ENCODE results near the gene SCAP. TPM values are rescaled to one million over a fixed set of nuclear protein-coding genes. Genes with fewer than 3 reads are reported as not detected.

SCAP gene
- total and polyA plus RNA-seq, 2 of the 13 experiments (the other 11 are each of a cell fraction or from before 2014, with no cell fraction given) = 40.4 to 53.3 TPM

- no peak for TF ChIP-seq DZIP1 (CRISPR knock-in tag; IDR thresholded peaks at IDR 0.05)
- TF ChIP-seq ZNF737 (CRISPR knock-in tag; IDR thresholded peaks at IDR 0.05; ENCODE audit: borderline replicate concordance) = no peak
- TF ChIP-seq SP5 (CRISPR knock-in tag; IDR thresholded peaks at IDR 0.05; ENCODE audit: borderline replicate concordance, low read depth) = peak; percentile 97
- 0 out of 2 replicates have a peak, but pooled peaks have one; percentile 42 for TF ChIP-seq REXO4 (CRISPR knock-in tag; IDR thresholded peaks at IDR 0.05; ENCODE audit: borderline replicate concordance)
- TF ChIP-seq ZNF768 (CRISPR knock-in tag; IDR thresholded peaks at IDR 0.05) = peak; percentile 41; the same call in 1 of the 2 replicates
- TF ChIP-seq ZNF333 (CRISPR knock-in tag; IDR thresholded peaks at IDR 0.05; ENCODE audit: borderline replicate concordance) = no peak; the same call in 1 of the 2 replicates
- TF ChIP-seq MLLT10 (CRISPR knock-in tag; IDR thresholded peaks at IDR 0.05) = no peak
- peak; percentile 91 for TF ChIP-seq RARA (CRISPR knock-in tag; IDR thresholded peaks at IDR 0.05)
- no peak for TF ChIP-seq ZEB1 (IDR thresholded peaks at IDR 0.05; ENCODE audit: insufficient replicate concordance, low read depth)
- TF ChIP-seq FOXC1 (CRISPR knock-in tag; IDR thresholded peaks at IDR 0.05; ENCODE audit: borderline replicate concordance) = no peak
- TF ChIP-seq JUNB (CRISPR knock-in tag; IDR thresholded peaks at IDR 0.05; ENCODE audit: borderline replicate concordance) = no peak
- no peak for TF ChIP-seq ZFP41 (CRISPR knock-in tag; IDR thresholded peaks at IDR 0.05; ENCODE audit: borderline replicate concordance)
- TF ChIP-seq ZSCAN29 (CRISPR knock-in tag; conservative IDR thresholded peaks at IDR 0.05) = no peak
- TF ChIP-seq CBX5 (CRISPR knock-in tag; IDR thresholded peaks at IDR 0.05; ENCODE audit: borderline replicate concordance) = peak; percentile 76; the same call in 1 of the 2 replicates
- no peak; the same call in 1 of the 2 replicates for TF ChIP-seq TAF1 (CRISPR knock-in tag; IDR thresholded peaks at IDR 0.05)
- TF ChIP-seq GPN1 (CRISPR knock-in tag; IDR thresholded peaks at IDR 0.05; ENCODE audit: borderline replicate concordance) = no peak
- TF ChIP-seq KAT2B (IDR thresholded peaks at IDR 0.05; ENCODE audit: borderline replicate concordance, low read depth, low read length) = no peak
- TF ChIP-seq ZMYM2 (CRISPR knock-in tag; IDR thresholded peaks at IDR 0.05) = peak; percentile 62; the same call in 1 of the 2 replicates
- TF ChIP-seq ZNF749 (CRISPR knock-in tag; IDR thresholded peaks at IDR 0.05; ENCODE audit: borderline replicate concordance) = peak; percentile 87; the same call in 1 of the 2 replicates
- TF ChIP-seq MAFF (IDR thresholded peaks at IDR 0.05; ENCODE audit: low read depth, low read length) = no peak
- TF ChIP-seq ZNF253 (CRISPR knock-in tag; IDR thresholded peaks at IDR 0.05; ENCODE audit: borderline replicate concordance) = peak; percentile 65; the same call in 1 of the 2 replicates
- peak; percentile 80; the same call in 1 of the 2 replicates for TF ChIP-seq IKZF5 (CRISPR knock-in tag; IDR thresholded peaks at IDR 0.05)
- TF ChIP-seq LCORL (IDR thresholded peaks at IDR 0.05) = no peak
- TF ChIP-seq LCORL (CRISPR knock-in tag; IDR thresholded peaks at IDR 0.05) = peak; percentile 54; the same call in 1 of the 2 replicates
- no peak for TF ChIP-seq ZNF264 (CRISPR knock-in tag; IDR thresholded peaks at IDR 0.05)
- TF ChIP-seq MBNL3 (CRISPR knock-in tag; conservative IDR thresholded peaks at IDR 0.05) = no peak
- TF ChIP-seq ZNF33B (CRISPR knock-in tag; IDR thresholded peaks at IDR 0.05) = 0 out of 2 replicates have a peak, but pooled peaks have one; percentile 20
These were observed at the start of gene SCAP (continued) for GRCh38 chr3:47475570-47476329.

All from HepG2 (cell line).